ENCODE measurements around the gene NUP210. TPM values are rescaled to one million over a fixed set of nuclear protein-coding genes. Genes with fewer than 3 reads are reported as not detected.

NUP210 gene
- total and polyA plus RNA-seq, 2 experiments from 2014 or later: 13.8 to 73.9 TPM

- H4K20me1 ChIP-seq (replicated peaks; ENCODE audit: insufficient read depth): no peaks in the 10 kb centered on the region
- ATAC-seq (no peak), DNase-seq (ENCODE audit: low spot score) (no peak)
- no peak overlapping the region for H3K4me2 ChIP-seq
- H3K4me1 Mint-ChIP-seq: peaks cover 10% of the 10 kb centered on the region; the same call in 2 of the 3 replicates
- H3K27me3 ChIP-seq (ENCODE audit: insufficient read depth): no peaks in the 10 kb centered on the region
- H3K4me3 Mint-ChIP-seq: no peak overlapping the region
- H3K27ac Mint-ChIP-seq: no peak overlapping the region
- H2AFZ ChIP-seq: no peak overlapping the region
- no peaks in the 10 kb centered on the region for H3K9me2 ChIP-seq (ENCODE audit: insufficient read depth)
- H3K4me3 ChIP-seq: no peak overlapping the region
- H3K27ac ChIP-seq (ENCODE audit: low read depth): no peak overlapping the region
- no peaks in the 10 kb centered on the region; the same call in 1 of the 2 replicates for H3K4me1 ChIP-seq (ENCODE audit: insufficient read depth)
- peaks cover 3% of the 10 kb centered on the region for H3K27me3 Mint-ChIP-seq (ENCODE audit: insufficient read depth, low read depth, poor library complexity)
- peaks cover 23% of the 10 kb centered on the region; the same call in 2 of the 3 replicates for H3K9me3 Mint-ChIP-seq
- TF ChIP-seq ZNF462 (CRISPR knock-in tag; IDR thresholded peaks at IDR 0.05) (no peak), POLR2AphosphoS5 (IDR thresholded peaks at IDR 0.05; ENCODE audit: low read depth) (no peak), NANOG (IDR thresholded peaks at IDR 0.05; ENCODE audit: borderline replicate concordance) (no peak), CREB1 (CRISPR knock-in tag; IDR thresholded peaks at IDR 0.05; ENCODE audit: low read depth) (no peak), ETS1 (IDR thresholded peaks at IDR 0.05) (no peak), EZH2phosphoT487 (IDR thresholded peaks at IDR 0.05; ENCODE audit: unreplicated experiment) (no peak), EZH2 (IDR thresholded peaks at IDR 0.05; ENCODE audit: low read depth, unreplicated experiment) (no peak), STAT1 (IDR thresholded peaks at IDR 0.05; ENCODE audit: unreplicated experiment) (no peak), ZNF114 (CRISPR knock-in tag; IDR thresholded peaks at IDR 0.05) (no peak), ZNF331 (CRISPR knock-in tag; IDR thresholded peaks at IDR 0.05; ENCODE audit: low read depth) (no peak), JUNB (IDR thresholded peaks at IDR 0.05; ENCODE audit: unreplicated experiment) (no peak), CTCF (conservative IDR thresholded peaks at IDR 0.05; ENCODE audit: low read depth in 2 of 2) (no peak), REST (IDR thresholded peaks at IDR 0.05; ENCODE audit: unreplicated experiment) (no peak)
- H3F3A ChIP-seq (replicated peaks; ENCODE audit: low read depth): no peaks in the 10 kb centered on the region
- peaks cover 3% of the 10 kb centered on the region; the same call in 1 of the 3 replicates for H3K36me3 Mint-ChIP-seq (ENCODE audit: low read depth)
- H3K79me2 ChIP-seq (replicated peaks; ENCODE audit: insufficient read depth): no peaks in the 10 kb centered on the region
- H3K36me3 ChIP-seq (ENCODE audit: insufficient read depth): no peaks in the 10 kb centered on the region
Measured at GRCh38 chr3:13429631-13430291, 9.6 kb upstream of the NUP210 start.

All from GM23338 (cell line).